DMS53 treated with DMSO at 0.1 percent for 48 hours (cell line): ENCODE results near the gene PCNX2.

Experiments
- DNase-seq: peaks from one replicate; lab custom pipeline; 2025; ENCODE audit not compliant: unreplicated experiment; lab: John Stamatoyannopoulos, UW

PCNX2 gene

DNA sequence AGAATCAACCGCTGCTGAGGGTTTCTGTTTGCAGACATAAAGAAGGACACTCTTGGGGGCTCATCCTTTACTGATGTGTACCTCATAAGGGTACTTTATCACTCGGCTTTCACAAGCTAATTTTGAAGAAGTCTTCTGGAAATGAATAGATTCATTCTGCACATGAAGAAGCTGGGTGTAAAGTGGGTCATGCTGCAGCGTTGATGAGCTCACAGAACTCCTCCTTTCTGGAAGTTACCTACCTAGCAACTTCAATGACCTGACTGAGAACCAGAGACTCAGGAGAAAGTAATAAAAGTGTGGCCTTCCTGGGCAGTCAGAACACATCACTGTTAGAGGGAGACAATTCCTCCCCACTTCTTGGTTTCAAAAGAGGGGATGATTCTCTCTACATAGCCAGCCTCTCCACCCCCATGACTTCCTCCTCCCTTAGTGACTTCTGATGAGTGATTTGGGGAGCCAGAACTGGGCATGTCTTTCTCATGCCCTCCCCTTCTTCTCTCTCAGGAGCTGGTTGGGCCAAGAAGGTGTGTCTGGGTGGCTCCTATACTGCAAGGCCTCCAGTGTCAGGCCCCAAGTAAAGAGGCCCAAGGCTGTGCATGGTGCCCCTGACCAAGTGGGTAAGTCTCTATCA is 27.0 kb downstream of the PCNX2 start:
- no peak for DNase-seq

DNA sequence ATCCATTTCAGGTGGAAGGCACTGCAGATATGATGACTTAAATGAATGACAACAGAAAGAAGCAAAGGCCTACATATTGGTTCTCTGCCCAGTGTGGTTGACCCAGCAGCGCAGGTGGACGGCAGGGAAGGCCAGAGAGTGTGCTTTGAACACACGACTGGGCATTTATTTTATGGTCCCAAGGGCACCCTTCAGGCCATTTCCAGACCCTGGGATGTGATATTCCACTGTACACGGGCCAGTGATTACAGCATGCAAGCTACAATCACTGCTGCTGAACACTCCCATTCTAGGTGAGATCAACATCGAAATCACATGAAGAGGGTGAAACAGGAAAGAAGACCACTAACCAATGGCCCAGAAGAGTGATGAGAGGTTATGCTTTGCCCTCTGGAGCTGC is 33.8 kb downstream of the PCNX2 start:
- DNase-seq = no peak

GRCh38 chr1:233261206-233261605 is 34.3 kb downstream of the PCNX2 start:
- DNase-seq = peak; percentile 47

- DNase-seq = no peak
These were observed 37.7 kb downstream of the PCNX2 start for GRCh38 chr1:233257786-233258185.

DNA sequence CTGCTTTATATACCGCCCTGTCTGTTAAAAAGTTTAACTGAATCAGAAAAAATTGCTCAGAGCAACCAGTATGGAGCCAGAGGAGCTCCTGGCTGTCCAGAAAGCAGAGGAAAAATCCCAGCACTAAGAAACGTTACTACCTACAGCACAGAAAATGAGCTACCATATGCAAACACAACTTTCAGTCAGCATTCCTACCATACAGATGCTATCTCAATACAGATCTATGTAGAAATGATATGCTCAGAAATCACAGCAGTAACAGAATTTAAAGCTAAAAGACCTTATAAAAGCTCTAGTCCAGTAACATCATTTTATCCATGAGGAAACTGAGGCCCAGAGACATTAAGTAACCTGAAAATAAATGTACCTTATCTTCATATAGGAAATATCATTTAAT is 38.7 kb downstream of the PCNX2 start:
- DNase-seq = no peak

- DNase-seq = no peak
These were observed 39.3 kb downstream of the PCNX2 start for GRCh38 chr1:233256191-233256590.

DNA sequence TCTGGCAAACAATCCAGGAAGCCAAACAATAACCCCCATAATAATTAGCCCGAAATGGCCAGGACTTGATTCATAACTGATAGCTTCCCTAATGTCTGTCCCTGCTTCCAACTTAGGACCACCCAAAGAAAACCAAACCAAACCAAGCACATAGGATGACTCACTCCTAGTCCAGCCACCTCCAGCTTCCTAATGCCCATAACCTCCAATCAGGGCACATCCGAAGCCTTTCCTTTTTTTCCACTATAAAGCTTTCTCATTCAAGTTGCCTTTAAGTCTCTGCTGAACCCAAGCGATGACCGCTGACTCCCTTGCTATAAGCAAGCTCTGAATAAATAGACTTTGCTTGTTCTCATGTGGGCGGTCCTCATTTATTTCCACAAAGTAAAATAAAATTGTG is 40.4 kb downstream of the PCNX2 start:
- DNase-seq = no peak

- no peak for DNase-seq
These were observed 41.6 kb downstream of the PCNX2 start for GRCh38 chr1:233253832-233254331.

DNA sequence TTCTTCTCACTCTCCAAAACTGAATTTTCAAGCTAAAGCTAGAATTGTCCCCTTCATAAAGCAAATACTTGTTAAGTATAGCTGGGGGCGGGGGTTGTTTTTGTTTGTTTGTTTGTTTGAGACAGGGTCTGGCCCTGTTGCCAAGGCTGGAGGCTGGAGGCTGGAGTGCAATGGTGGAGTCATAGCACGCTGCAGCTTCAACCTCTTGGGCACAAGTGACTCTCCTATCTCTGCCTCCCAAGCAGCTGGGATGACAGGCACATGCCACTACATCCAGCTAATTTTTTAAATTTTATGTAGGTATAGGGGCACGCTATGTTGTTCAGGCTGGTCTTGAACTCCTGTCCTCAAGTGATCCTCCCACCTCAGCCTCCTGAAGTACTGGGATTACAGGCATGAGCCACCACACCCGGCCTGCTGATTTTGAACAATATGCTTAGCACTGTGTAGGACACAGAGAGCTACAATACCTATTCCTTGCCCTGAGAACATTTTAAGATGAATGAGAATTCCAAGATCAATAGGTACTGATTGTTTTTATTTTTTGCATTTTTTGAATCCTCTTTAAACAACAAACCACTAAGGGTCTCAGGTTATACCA is 42.2 kb downstream of the PCNX2 start:
- no peak for DNase-seq

GRCh38 chr1:233252441-233252840 is 43.1 kb downstream of the PCNX2 start:
- no peak for DNase-seq

GRCh38 chr1:233251201-233251720 is 44.3 kb downstream of the PCNX2 start:
- no peak for DNase-seq

DNA sequence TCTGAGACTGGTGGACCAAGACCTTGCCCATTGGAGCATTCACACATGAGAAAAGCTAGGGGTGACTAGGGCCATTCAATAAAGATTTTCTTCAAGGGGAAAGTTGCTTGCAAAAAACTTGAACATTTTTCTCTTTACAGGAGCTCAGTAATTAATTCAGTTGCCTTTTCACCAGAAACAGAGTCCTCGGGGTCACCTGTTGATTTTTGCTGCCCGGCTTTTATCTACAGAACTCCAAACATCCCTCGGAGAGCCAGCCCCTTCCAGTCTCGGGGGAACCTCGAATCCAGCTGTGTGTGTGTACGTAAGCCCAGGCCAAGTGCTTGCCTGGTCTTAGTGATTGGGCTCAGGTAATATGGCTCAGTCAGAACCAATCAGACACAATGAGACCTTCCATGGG is 47.5 kb downstream of the PCNX2 start:
- no peak for DNase-seq

- no peak for DNase-seq
These were observed 48.6 kb downstream of the PCNX2 start for GRCh38 chr1:233246965-233247364.

DNA sequence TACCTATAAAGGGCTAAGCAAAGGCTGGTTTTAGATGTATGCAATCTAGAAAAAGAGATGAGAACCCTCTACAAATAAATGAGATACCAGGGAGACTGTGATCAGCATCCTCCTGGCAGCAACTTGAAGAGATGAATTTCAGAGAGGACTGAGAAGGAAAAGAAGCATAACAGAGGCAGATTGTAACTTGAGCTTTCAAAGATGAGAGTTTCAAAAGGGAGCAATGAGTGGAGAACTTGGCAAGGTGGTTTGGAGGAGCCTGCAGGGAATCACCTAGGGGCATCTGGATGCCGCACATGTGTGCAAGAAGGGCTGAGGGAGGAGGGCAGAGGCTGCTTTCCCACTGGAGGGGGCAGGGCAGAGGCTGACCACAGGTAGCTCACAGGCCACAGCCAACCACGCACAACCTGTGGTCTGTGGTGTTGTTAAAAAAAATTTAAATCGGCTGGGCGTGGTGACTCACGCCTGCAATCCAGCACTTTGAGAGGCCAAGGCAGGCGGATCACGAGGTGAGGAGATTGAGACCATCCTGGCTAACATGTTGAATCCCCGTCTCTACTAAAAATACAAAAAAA is 50.2 kb downstream of the PCNX2 start:
- no peak for DNase-seq

GRCh38 chr1:233244183-233244582 is 51.3 kb downstream of the PCNX2 start:
- DNase-seq = no peak

DNA sequence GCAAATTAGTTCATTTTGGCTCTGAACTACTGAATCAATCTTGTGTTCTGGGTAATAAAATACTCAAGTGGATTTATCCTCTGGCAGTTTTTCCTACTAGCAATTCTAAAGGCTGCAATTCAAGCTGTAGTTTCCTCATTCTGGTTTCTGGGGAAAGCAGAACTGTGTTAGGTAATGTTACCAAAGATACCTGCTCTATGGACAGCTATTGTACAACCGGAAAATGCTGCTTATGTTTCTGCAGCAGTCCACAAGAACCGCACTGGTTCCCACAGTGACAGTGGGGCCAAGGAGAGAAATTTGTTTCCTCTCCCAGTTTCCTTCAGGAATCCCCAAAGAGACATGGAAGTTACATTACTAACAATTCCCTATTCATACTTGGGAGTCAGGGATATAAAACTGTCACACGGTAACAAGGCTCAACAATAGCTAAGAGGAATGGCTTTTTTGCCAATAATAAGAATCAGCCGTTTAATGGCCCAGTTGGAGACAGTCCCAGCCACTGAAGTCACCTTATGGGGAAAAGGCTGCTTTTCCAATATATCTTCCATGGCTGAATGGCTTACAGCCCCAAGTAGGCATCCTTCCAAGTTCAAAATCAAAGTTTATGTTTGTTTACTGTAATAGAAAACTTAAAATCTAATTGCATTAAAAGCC is 52.6 kb downstream of the PCNX2 start:
- DNase-seq = no peak

DNA sequence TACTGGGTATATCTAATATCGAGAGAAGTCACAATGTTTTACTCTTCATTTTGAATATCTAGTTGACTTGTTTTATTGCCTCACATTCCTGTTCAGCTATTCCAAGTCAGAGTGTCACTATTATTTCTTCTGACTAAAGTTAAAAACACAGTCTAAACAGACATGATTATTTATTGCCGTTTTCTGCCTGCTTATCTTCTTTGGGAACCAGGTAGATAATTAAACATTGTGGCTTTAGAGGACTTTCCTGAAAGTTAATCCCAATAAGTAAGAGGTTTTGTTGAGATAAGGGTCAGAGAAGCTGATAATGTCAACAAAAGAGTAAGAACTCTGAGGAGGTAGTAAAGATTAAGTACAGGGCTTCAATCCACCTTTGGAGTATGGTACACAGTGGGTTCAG is 53.8 kb downstream of the PCNX2 start:
- no peak for DNase-seq

- no peak for DNase-seq
These were observed 54.5 kb downstream of the PCNX2 start for GRCh38 chr1:233240829-233241682.

DNA sequence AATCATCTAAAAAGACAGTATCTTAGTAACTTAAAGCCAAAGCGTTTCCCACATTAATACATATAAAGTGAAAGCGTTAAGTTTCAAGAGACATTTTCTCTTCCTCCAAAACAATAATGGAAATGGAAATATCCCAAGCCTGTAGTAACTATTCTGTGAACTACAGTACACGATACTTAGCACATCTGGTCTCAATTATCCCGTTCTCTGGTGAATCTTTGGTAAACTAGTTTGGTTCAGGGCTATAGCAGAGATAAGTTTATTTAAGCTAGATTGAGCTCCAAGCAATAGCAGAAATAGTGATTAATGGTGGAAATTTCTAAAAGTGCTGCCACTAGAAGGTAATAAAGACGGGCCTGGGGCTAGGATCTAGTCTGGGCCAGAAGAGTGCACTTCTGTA is 55.2 kb downstream of the PCNX2 start:
- no peak for DNase-seq

DNA sequence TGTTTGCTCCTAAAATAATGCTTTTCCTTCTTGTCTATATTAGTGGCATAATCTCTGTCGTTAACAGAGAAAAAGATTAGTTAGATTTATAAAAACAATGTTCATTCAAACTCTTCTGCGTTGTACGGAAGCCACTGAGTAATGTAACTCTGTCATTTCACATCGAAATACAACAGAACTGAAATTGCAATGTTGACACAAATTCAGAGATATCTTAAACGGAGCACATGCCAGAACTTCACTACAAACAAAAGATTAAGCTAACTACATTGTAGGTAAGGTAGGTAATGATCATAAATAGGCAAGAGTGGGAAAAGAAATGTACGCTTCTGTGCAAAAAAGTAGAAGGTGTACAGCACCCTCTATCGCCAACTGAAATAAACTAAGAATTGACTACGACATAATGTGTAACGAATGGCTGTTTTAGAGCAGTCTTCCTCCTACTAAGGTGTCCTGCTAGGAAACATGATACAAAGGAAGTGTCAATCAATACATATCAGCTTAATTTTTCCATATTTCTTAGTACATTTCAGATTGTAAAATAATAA is 56.6 kb downstream of the PCNX2 start:
- DNase-seq = no peak

GRCh38 chr1:233237647-233238046 is 57.9 kb downstream of the PCNX2 start:
- no peak for DNase-seq
